ENCODE measurements around the gene REEP6. TPM values are rescaled to one million over a fixed set of nuclear protein-coding genes. Genes with fewer than 3 reads are reported as not detected.

The REEP6 gene
- polyA plus RNA-seq, 3 donors = 0.51 to 1.8 (median 0.81) TPM

DNA sequence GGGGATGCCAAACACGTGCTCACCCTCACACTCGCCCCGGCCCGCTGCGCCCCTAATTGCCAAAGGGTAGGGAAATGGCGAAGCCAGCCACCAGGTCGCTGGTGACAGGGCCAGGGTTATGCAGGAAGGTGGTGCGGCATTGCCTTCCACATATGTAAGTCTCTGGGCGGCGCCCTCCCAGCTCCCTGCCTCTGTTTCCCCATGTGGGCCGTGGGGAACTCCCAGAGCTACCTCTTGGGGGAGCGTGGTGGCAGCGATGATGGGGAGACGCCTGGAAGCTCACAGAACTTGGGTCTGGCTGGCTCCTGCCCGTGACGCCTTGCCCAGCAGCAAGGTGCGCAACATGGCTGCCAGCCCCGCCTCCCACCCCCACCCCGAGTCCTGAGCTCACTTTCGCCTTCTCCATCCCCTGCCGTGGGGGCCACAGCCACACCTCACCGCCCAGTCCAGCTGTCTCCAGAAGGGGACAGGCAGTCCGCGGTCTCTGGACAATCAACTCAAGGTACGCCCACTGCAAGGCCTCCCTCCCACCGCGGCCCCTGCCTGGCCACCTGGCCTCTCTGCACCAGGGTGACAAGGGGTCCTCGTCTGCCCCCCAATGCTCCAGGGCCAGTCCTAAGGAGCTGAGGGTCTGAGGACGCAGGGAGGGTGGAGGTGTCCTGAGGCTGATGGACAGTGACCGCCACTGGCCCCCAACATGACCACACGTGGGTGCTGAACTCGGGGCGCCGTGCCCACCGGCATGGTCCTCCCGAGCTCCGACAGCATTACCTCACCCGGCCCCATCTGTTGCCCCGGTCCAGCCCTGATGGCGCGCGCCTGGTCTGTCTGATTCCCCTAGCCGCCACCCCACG is 18.5 kb upstream of the REEP6 start:
- H3K27me3 Mint-ChIP-seq (ENCODE audit: low read depth in 3 of 3) = peaks cover 32 to 67% (median 50%) of the 10 kb centered on the region in 3 donors
- Histone ChIP-seq H3K36me3 (replicated peaks in 1 of 2; ENCODE audit: control insufficient read depth in 1 of 2, insufficient read depth in 2 of 2, low read length in 2 of 2) (peaks cover 18 to 26% of the 10 kb centered on the region in 2 donors), H4K20me1 (ENCODE audit: insufficient read depth, low read length) (peaks cover 89% of the 10 kb centered on the region), H3K79me2 (ENCODE audit: insufficient read depth, low read length) (peaks cover 16% of the 10 kb centered on the region), H3K4me1 (ENCODE audit: control insufficient read depth in 1 of 2, insufficient read depth in 2 of 2, low read length in 2 of 2) (peaks cover 25 to 32% of the 10 kb centered on the region in 2 donors), H3K27ac (ENCODE audit: low read depth in 1 of 2, low read length in 2 of 2) (no peak overlapping the region), H3K27me3 (ENCODE audit: control insufficient read depth in 2 of 2, insufficient read depth in 2 of 2, low read length in 2 of 2) (peaks cover 44 to 53% of the 10 kb centered on the region in 2 donors), H3K4me3 (replicated peaks in 1 of 3; ENCODE audit: low read depth in 2 of 3, low read length in 3 of 3) (no peak overlapping the region), H3K4me2 (replicated peaks; ENCODE audit: extremely low read depth, low read length, poor library complexity, severe bottlenecking) (no peak overlapping the region), H3K9ac (ENCODE audit: insufficient read depth, low read length, poor library complexity, severe bottlenecking) (no peak overlapping the region), H2AFZ (ENCODE audit: insufficient read depth, low read depth, low read length, poor library complexity, severe bottlenecking) (no peak overlapping the region), H3K9me3 (replicated peaks in 1 of 2; ENCODE audit: control insufficient read depth in 1 of 2, insufficient read depth in 1 of 2, low read length in 2 of 2) (peaks cover 8 to 10% of the 10 kb centered on the region in 2 donors)
- peaks cover 23% of the 10 kb centered on the region for H3K4me1 Mint-ChIP-seq
- peaks cover 0 to 16% (median 2%) of the 10 kb centered on the region in 7 donors for H3K9me3 Mint-ChIP-seq
- peaks cover 19 to 33% of the 10 kb centered on the region in 2 donors for H3K36me3 Mint-ChIP-seq
- intact Hi-C loops (cut with micrococcal nuclease) = no loop called here
- TF ChIP-seq, protein P1, sequence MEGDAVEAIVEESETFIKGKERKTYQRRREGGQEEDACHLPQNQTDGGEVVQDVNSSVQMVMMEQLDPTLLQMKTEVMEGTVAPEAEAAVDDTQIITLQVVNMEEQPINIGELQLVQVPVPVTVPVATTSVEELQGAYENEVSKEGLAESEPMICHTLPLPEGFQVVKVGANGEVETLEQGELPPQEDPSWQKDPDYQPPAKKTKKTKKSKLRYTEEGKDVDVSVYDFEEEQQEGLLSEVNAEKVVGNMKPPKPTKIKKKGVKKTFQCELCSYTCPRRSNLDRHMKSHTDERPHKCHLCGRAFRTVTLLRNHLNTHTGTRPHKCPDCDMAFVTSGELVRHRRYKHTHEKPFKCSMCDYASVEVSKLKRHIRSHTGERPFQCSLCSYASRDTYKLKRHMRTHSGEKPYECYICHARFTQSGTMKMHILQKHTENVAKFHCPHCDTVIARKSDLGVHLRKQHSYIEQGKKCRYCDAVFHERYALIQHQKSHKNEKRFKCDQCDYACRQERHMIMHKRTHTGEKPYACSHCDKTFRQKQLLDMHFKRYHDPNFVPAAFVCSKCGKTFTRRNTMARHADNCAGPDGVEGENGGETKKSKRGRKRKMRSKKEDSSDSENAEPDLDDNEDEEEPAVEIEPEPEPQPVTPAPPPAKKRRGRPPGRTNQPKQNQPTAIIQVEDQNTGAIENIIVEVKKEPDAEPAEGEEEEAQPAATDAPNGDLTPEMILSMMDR (IDR thresholded peaks at IDR 0.05) = no peak
- 76% methylated on average over 28 of the region's 44 CpGs for WGBS (ENCODE audit: insufficient coverage)
- H3K27ac Mint-ChIP-seq = no peak overlapping the region
- H3K4me3 Mint-ChIP-seq = peak overlapping the region in 1 of 2 donors; percentile 85
- no peak for DNase-seq

GRCh38 chr19:1473085-1473851 is 17.7 kb upstream of the REEP6 start:
- Mint-ChIP-seq H3K27ac (no peak overlapping the region), H3K27me3 (ENCODE audit: low read depth in 3 of 3) (peaks cover 32 to 59% (median 48%) of the 10 kb centered on the region in 3 donors), H3K4me1 (peaks cover 29% of the 10 kb centered on the region), H3K9me3 (peaks cover 0 to 16% (median 2%) of the 10 kb centered on the region in 7 donors), H3K4me3 (peak overlapping the region in 1 of 2 donors; percentile 71), H3K36me3 (peaks cover 20 to 34% of the 10 kb centered on the region in 2 donors)
- Histone ChIP-seq H3K9me3 (replicated peaks in 1 of 2; ENCODE audit: control insufficient read depth in 1 of 2, insufficient read depth in 1 of 2, low read length in 2 of 2) (peaks cover 8 to 10% of the 10 kb centered on the region in 2 donors), H2AFZ (ENCODE audit: insufficient read depth, low read depth, low read length, poor library complexity, severe bottlenecking) (no peak overlapping the region), H4K20me1 (ENCODE audit: insufficient read depth, low read length) (peaks cover 80% of the 10 kb centered on the region), H3K27me3 (ENCODE audit: control insufficient read depth in 2 of 2, insufficient read depth in 2 of 2, low read length in 2 of 2) (peaks cover 36 to 47% of the 10 kb centered on the region in 2 donors), H3K4me3 (replicated peaks in 1 of 3; ENCODE audit: low read depth in 2 of 3, low read length in 3 of 3) (no peak overlapping the region), H3K4me1 (ENCODE audit: control insufficient read depth in 1 of 2, insufficient read depth in 2 of 2, low read length in 2 of 2) (peaks cover 31 to 36% of the 10 kb centered on the region in 2 donors), H3K27ac (ENCODE audit: low read depth in 1 of 2, low read length in 2 of 2) (no peak overlapping the region), H3K9ac (ENCODE audit: insufficient read depth, low read length, poor library complexity, severe bottlenecking) (no peak overlapping the region), H3K36me3 (replicated peaks in 1 of 2; ENCODE audit: control insufficient read depth in 1 of 2, insufficient read depth in 2 of 2, low read length in 2 of 2) (peaks cover 18 to 27% of the 10 kb centered on the region in 2 donors), H3K79me2 (ENCODE audit: insufficient read depth, low read length) (peaks cover 22% of the 10 kb centered on the region), H3K4me2 (replicated peaks; ENCODE audit: extremely low read depth, low read length, poor library complexity, severe bottlenecking) (no peak overlapping the region)
- intact Hi-C loops (cut with micrococcal nuclease) = no loop called here
- TF ChIP-seq, protein P1 (IDR thresholded peaks at IDR 0.05) = no peak
- WGBS (ENCODE audit: insufficient coverage) = 88% methylated on average over 16 of the region's 20 CpGs
- no peak for DNase-seq
